GM12878 (cell line): ENCODE data around the gene EIF2B1.

ENCODE experiments used
- MYC ChIP-seq: IDR thresholded peaks from 2 replicates; pipeline ENCODE4 v1.6.1; 2011; ENCODE audit warnings: mild to moderate bottlenecking, low read length, moderate library complexity, inconsistent platforms; ENCODE audit not compliant: insufficient read depth, insufficient replicate concordance, insufficient read length, severe bottlenecking
- POLR2A ChIP-seq: IDR thresholded peaks from 2 replicates; pipeline ENCODE4 v1.6.1; 2011; ENCODE audit warnings: low read depth, mild to moderate bottlenecking, low read length
- YY1 ChIP-seq: IDR thresholded peaks from 2 replicates; pipeline ENCODE4 v1.6.1; 2011; ENCODE audit warnings: low read depth, mild to moderate bottlenecking, low read length

GRCh38 chr12:123601602-123602489, 31.6 kb downstream of the EIF2B1 start, which contains the start of gene DDX55:
- TF ChIP-seq MYC (peak; percentile 99), POLR2A (peak; percentile 99), YY1 (peak; percentile 92)
